GM18502 (cell line): ENCODE data around the gene HOXC13.

Experiments
- ATAC-seq: cut with Tn5 transposase; IDR thresholded peaks from one replicate; pipeline ENCODE4 v1.9.1; 2021; ENCODE audit warnings: mild to moderate bottlenecking; ENCODE audit not compliant: unreplicated experiment, poor library complexity

HOXC13 gene

DNA sequence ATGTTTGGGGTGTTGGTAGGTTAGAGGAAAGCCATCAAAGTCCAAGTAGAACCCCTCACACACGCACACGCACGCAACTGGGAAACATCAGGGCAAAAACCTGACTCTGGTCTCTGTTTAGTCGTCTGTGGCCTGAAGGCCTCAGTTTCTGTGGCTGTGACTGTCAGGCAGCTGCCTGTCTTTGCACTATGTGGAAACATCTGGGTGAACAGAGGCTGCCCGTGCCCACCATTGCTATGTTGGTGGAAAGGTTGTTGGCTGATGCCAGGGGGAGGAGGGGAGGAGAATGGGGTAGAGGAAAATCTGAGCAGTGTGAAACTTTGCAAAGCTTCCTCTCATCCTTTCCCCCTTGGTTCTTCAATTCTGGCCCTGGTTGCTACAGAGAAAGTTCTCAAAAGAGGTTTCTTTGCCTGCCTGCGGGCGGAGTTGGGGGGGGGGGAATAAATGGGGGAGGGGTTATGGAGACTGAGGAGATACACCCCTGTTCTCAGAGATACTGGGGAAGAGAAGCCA lies 53.8 kb downstream of the HOXC13 start:
- no peak for ATAC-seq

DNA sequence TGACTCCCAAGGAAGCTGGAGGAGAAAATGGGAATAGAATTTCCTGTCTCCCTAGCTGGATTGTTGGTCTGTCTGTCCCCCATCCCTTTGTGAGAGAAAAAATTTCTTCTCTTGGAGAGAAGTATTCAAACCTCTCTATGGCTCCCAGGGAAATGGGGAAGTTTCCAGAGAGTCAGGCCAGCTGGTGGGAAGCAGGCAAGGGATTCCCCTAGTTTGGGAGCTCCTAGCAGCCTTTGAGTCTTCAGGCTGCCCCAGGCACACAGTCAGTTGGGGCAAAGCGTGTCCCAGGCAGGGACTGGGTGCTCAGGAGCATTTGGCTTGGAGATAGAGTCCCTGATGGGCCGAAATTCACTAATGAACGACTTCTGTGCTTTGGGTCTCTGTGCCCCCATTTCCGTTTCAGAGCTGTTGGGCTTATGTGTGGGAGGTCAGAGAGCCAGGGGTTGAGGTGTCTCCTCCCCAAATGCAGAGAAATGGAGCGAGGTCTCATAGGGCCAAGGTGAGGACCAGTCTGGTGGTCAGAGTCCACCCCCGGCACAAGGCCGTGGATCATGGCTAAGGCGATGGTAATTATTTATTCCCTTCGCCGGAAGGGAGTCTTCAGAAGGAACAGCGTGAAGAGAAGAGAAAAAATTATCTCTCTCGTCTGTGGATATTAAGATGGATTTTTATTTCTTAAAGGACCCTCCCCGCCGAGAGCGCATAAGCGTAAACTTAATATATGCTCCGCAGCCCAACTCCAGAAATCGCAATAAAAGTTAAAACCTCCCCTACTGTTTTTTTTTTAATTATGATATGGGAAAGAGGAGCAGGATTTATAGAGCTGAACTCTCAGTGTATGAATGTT lies 54.8 kb downstream of the HOXC13 start:
- no peak for ATAC-seq

- ATAC-seq, result no peak
Measured at GRCh38 chr12:53994009-53994263, 55.3 kb downstream of the HOXC13 start.

DNA sequence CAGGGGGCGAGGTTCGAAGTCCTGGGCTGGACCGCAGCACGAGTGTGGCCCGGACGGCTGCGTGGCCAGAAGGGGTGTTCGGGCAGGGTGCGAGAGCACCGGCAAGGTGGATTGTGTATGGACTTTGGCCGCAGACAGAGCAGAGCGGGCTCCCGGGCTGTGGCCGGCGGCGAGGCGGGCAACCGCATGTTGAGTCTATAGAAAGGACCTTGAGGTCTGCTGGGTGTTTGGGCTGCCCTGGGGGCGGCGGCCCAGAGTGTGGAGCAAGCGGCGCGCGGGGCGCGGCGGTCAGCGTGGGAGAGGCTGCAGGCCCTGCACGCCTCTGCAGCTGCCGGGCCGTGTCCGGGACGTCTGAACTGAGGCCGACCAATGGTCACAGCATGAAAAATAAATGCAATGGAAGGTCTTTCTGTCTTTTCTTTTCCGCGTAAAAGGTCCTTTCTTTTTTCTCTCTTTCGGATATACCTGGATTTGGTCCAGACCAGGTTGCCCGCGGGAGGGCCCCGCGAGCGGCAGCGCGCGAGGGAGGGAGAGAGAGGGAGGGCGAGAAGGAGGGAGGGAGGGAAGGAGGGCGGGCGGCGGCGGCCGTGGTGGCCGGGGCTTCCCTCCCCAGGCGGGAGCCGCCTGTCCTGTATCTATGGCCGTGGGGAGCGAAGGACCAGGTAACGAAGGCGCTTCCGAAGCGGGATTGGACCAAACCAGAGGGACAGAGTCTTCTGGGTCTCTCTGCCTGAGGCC lies 55.8 kb downstream of the HOXC13 start:
- no peak for ATAC-seq

DNA sequence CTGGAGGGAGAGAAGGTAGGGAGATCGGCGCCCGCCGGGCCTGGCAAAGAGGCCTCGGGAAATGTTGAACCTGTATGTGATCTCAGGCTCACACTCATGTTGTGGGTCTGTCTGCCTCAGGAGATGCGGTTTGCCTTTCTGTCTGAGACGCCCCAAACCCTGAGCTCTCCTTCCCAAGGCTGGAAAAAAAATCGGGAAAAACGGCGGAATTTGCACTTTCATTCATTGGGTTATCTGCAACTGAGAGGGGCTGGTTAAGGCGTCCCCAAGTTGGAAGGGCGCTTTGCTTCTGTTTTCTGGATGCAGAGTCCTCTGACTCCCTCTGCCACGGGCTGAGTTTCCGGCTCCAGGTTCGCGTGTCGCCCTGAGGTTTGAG lies 56.4 kb downstream of the HOXC13 start:
- no peak for ATAC-seq

DNA sequence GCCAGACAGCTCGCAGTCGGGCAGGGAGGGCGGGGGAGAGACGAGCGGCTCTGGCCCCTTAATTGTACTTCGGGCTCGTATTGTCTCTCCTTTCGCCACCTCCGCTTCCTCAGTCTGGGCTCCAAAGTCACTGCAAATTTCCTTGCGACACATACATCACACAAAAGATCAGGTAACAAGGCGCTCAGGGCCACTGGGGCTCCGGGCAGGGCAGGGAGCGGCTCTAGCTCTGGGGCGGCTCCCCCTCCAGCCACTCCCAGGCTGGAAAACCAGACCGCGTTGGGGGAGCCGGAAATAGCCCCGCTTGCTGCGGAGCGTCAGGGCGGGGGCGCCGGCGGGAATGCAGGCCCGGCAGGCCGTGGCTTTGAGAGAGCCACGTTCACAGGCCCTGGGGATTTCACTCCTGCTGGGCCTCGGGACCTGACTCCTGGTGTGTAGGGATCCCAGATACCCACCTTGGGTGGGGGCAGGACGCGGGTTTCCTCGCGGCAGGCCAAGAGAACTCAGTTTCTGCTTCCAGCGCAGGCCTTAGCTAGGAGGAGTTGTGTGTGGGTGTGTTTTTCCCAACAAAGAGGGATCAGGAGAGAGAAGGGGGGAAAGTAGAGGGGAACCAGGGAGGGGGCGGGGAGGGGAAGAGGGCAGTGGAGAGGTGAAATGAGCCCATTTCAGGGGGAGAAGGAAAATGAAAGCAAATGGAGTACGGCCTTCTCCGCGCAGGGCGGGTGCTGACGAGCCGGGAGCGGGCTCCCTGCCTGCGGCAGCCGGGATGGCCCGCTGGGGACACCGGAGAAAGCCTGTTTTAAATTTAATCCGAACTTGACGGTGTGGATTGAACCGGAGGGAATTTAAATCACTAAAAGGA lies 57.0 kb downstream of the HOXC13 start:
- ATAC-seq, result no peak
